Loucy (cell line): Measurements from ENCODE around the gene MPO.

ENCODE experiments used
- H2AFZ ChIP-seq: fragments of 200-600 bp; sonication (generic); 2 replicates; pipeline ENCODE4 v1.6.0; 2016; ENCODE audit warnings: antibody characterized with exemption, mild to moderate bottlenecking, low read length, moderate library complexity
- H3F3A ChIP-seq: fragments of 200-600 bp; 2 replicates; pipeline ENCODE4 v1.6.0; 2016; ENCODE audit warnings: antibody characterized with exemption, low read depth, mild to moderate bottlenecking
- H3K27me3 ChIP-seq: fragments of 200-600 bp; sonication (generic); 2 replicates; pipeline ENCODE4 v1.6.1; 2014; ENCODE audit warnings: low read length, mild to moderate bottlenecking; ENCODE audit not compliant: insufficient read depth, poor library complexity, severe bottlenecking
- H3K36me3 ChIP-seq: fragments of 200-600 bp; sonication (generic); 2 replicates; pipeline ENCODE4 v1.6.1; 2016; ENCODE audit warnings: low read length; ENCODE audit not compliant: insufficient read depth
- H3K4me1 ChIP-seq: fragments of 200-600 bp; sonication (generic); 2 replicates; pipeline ENCODE4 v1.5.1; 2014; ENCODE audit warnings: low read length, mild to moderate bottlenecking; ENCODE audit not compliant: insufficient read depth, poor library complexity, severe bottlenecking
- H3K4me2 ChIP-seq: fragments of 200-600 bp; sonication (generic); 2 replicates; pipeline ENCODE4 v1.6.0; 2014; ENCODE audit warnings: antibody characterized with exemption, low read length, low read depth, mild to moderate bottlenecking; ENCODE audit not compliant: poor library complexity, severe bottlenecking
- H3K4me3 ChIP-seq: fragments of 200-600 bp; sonication (generic); 2 replicates; pipeline ENCODE4 v1.5.1; 2014; ENCODE audit warnings: low read length, mild to moderate bottlenecking, mixed read lengths; ENCODE audit not compliant: poor library complexity, severe bottlenecking
- H3K79me2 ChIP-seq: fragments of 200-600 bp; sonication (generic); 2 replicates; pipeline ENCODE4 v1.6.1; 2014; ENCODE audit warnings: low read length; ENCODE audit not compliant: insufficient read depth
- H3K9ac ChIP-seq: fragments of 200-600 bp; sonication (generic); 2 replicates; pipeline ENCODE4 v1.6.0; 2014; ENCODE audit warnings: mild to moderate bottlenecking, low read depth, low read length, moderate library complexity; ENCODE audit not compliant: poor library complexity, severe bottlenecking
- H3K9me2 ChIP-seq: fragments of 200-600 bp; sonication (generic); replicated peaks from 2 replicates; pipeline ENCODE4 v1.6.1; 2016; ENCODE audit warnings: low read depth, low read length, mixed read lengths
- H3K9me3 ChIP-seq: fragments of 200-600 bp; sonication (generic); 2 replicates; pipeline ENCODE4 v1.6.1; 2014; ENCODE audit warnings: mild to moderate bottlenecking, antibody characterized with exemption, low read length, low read depth; ENCODE audit not compliant: insufficient read depth
- H4K20me1 ChIP-seq: fragments of 200-600 bp; sonication (generic); 2 replicates; pipeline ENCODE4 v1.6.0; 2014; ENCODE audit warnings: antibody characterized with exemption, low read length, mild to moderate bottlenecking; ENCODE audit not compliant: insufficient read depth, poor library complexity, severe bottlenecking
- EZH2phosphoT487 ChIP-seq: fragments of 200-600 bp; IDR thresholded peaks from 2 replicates; pipeline ENCODE4 v1.6.1; 2018; ENCODE audit warnings: antibody characterized with exemption, mild to moderate bottlenecking, moderate library complexity, borderline replicate concordance
- TF ChIP-seq, protein P1 (sequence below): fragments of 200-600 bp; sonication (generic); conservative IDR thresholded peaks from 2 replicates; pipeline ENCODE4 v1.5.1; 2014; ENCODE audit warnings: mild to moderate bottlenecking, antibody characterized with exemption, low read length

MPO gene

GRCh38 chr17:58268774-58269556 is 11.8 kb downstream of the MPO start:
- H3K27me3 ChIP-seq: no peaks in the 10 kb centered on the region
- H2AFZ ChIP-seq: no peak overlapping the region
- no peak overlapping the region for H3K4me2 ChIP-seq
- H4K20me1 ChIP-seq: no peaks in the 10 kb centered on the region
- H3K4me1 ChIP-seq: no peaks in the 10 kb centered on the region
- H3F3A ChIP-seq: no peaks in the 10 kb centered on the region
- no peaks in the 10 kb centered on the region for H3K36me3 ChIP-seq
- H3K4me3 ChIP-seq: no peak overlapping the region
- H3K9ac ChIP-seq: no peak overlapping the region
- H3K9me3 ChIP-seq: no peaks in the 10 kb centered on the region
- no peaks in the 10 kb centered on the region for H3K79me2 ChIP-seq
- no peaks in the 10 kb centered on the region for H3K9me2 ChIP-seq
- TF ChIP-seq, protein P1, sequence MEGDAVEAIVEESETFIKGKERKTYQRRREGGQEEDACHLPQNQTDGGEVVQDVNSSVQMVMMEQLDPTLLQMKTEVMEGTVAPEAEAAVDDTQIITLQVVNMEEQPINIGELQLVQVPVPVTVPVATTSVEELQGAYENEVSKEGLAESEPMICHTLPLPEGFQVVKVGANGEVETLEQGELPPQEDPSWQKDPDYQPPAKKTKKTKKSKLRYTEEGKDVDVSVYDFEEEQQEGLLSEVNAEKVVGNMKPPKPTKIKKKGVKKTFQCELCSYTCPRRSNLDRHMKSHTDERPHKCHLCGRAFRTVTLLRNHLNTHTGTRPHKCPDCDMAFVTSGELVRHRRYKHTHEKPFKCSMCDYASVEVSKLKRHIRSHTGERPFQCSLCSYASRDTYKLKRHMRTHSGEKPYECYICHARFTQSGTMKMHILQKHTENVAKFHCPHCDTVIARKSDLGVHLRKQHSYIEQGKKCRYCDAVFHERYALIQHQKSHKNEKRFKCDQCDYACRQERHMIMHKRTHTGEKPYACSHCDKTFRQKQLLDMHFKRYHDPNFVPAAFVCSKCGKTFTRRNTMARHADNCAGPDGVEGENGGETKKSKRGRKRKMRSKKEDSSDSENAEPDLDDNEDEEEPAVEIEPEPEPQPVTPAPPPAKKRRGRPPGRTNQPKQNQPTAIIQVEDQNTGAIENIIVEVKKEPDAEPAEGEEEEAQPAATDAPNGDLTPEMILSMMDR: no peak
- no peak for TF ChIP-seq EZH2phosphoT487

DNA sequence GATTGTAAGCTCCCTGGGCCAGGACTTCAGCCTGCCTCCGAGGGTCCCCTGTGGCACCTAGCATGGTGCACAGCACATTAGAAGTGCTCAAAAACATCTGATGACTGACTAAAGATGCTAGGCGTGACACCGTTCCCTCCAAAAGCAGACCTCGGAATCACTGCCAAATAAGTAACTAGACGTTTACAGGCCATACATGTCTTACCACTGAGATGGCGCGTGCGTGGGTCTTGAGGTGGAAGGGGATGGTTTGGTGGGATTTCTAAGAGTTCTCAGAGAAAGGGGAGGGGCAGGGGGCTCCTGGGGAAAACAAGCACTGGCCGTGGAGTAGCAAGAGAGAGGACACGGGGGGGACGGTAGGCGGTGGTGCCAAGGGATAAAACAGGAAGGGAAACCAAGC is 12.4 kb downstream of the MPO start:
- no peak for TF ChIP-seq EZH2phosphoT487
- TF ChIP-seq, protein P1: no peak
- Histone ChIP-seq H3K4me1 (no peaks in the 10 kb centered on the region), H3K9ac (no peak overlapping the region), H3K36me3 (no peaks in the 10 kb centered on the region), H3K9me2 (no peaks in the 10 kb centered on the region), H3K4me2 (no peak overlapping the region), H3K4me3 (no peak overlapping the region), H3K9me3 (no peaks in the 10 kb centered on the region), H3F3A (no peaks in the 10 kb centered on the region), H4K20me1 (no peaks in the 10 kb centered on the region), H3K79me2 (no peaks in the 10 kb centered on the region), H2AFZ (no peak overlapping the region), H3K27me3 (peaks cover 6% of the 10 kb centered on the region)

DNA sequence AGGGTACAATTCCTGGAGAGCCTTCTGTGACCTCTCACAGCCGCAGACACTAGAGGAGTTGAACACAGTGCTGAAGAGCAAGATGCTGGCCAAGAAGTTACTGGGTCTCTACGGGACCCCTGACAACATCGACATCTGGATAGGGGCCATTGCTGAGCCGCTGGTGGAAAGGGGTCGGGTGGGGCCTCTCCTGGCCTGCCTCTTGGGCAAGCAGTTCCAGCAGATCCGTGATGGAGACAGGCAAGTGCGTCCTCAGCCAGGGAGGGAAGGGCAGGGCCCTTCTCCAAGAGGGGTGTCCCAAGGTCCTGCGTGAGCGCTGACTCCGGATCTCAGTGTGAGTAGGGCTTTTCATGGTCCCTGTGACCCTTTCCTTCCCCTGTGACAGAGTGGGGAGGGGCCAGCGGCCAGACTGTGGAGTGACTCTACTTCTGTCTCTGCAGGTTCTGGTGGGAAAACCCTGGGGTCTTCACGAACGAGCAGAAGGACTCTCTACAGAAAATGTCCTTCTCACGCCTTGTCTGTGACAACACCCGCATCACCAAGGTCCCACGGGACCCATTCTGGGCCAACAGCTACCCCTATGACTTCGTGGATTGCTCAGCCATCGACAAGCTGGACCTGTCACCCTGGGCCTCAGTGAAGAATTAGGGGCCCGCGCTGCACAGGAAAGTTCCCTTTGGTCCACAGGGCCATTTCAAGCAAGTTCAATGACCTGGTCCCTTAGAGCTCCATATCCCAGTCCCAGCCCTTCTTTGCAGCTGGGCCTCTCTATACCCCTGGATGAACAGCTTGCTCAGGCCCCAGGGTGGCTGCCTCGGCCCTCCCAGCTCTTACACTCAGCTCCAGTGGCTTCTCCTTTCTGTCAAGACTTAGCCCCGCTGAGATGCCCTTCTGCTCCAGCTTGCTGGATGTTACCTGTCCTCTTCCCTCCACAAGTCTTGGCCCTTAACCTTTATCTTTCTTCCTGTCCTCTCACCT is 13.1 kb downstream of the MPO start:
- Histone ChIP-seq H3K4me2 (no peak overlapping the region), H3K9me2 (no peaks in the 10 kb centered on the region), H2AFZ (no peak overlapping the region), H3K9me3 (no peaks in the 10 kb centered on the region), H3K9ac (no peak overlapping the region), H3K4me1 (no peaks in the 10 kb centered on the region), H3K27me3 (peaks cover 6% of the 10 kb centered on the region), H3K4me3 (no peak overlapping the region), H3K79me2 (no peaks in the 10 kb centered on the region), H4K20me1 (no peaks in the 10 kb centered on the region), H3K36me3 (no peaks in the 10 kb centered on the region), H3F3A (no peaks in the 10 kb centered on the region)
- TF ChIP-seq, protein P1: no peak
- TF ChIP-seq EZH2phosphoT487: no peak
